ENCODE results near the gene CFAP90.

The CFAP90 gene

DNA sequence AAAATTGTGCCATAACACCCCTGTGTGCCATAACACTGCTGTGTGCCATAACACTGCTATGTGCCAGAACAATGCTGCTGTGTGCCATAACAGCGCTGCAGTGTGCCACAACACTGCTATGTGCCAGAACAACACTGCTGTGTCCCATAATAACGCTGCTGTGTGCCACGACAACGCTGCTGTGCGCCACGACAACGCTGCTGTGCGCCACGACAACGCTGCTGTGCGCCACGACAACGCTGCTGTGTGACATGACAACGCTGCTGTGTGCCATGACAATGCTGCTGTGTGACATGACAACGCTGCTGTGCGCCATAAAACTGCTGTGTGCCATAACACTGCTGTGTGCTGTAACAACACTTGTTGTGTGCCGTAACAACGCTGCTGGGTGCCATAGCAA is 25.9 kb downstream of the CFAP90 start:
- no peaks in the 10 kb centered on the region for H3K9me3 ChIP-seq (ENCODE audit: insufficient read depth, low read length)
- H3K27me3 ChIP-seq (ENCODE audit: low read length): no peaks in the 10 kb centered on the region
- no peaks in the 10 kb centered on the region for H3K79me2 ChIP-seq (ENCODE audit: insufficient read depth, low read length)
- H3F3A ChIP-seq (ENCODE audit: insufficient read depth): no peaks in the 10 kb centered on the region
- no peak overlapping the region for H3K27ac ChIP-seq (ENCODE audit: low read depth, low read length)
- H3K36me3 ChIP-seq (ENCODE audit: low read length): no peaks in the 10 kb centered on the region
- H3K4me3 ChIP-seq (ENCODE audit: insufficient read depth, low read length, poor library complexity, severe bottlenecking): no peak overlapping the region
- H3K9ac ChIP-seq (ENCODE audit: low read length): no peak overlapping the region
- no peak for TF ChIP-seq EZH2phosphoT487 (conservative IDR thresholded peaks at IDR 0.05; ENCODE audit: low read length)
- TF ChIP-seq, protein P1, sequence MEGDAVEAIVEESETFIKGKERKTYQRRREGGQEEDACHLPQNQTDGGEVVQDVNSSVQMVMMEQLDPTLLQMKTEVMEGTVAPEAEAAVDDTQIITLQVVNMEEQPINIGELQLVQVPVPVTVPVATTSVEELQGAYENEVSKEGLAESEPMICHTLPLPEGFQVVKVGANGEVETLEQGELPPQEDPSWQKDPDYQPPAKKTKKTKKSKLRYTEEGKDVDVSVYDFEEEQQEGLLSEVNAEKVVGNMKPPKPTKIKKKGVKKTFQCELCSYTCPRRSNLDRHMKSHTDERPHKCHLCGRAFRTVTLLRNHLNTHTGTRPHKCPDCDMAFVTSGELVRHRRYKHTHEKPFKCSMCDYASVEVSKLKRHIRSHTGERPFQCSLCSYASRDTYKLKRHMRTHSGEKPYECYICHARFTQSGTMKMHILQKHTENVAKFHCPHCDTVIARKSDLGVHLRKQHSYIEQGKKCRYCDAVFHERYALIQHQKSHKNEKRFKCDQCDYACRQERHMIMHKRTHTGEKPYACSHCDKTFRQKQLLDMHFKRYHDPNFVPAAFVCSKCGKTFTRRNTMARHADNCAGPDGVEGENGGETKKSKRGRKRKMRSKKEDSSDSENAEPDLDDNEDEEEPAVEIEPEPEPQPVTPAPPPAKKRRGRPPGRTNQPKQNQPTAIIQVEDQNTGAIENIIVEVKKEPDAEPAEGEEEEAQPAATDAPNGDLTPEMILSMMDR (IDR thresholded peaks at IDR 0.05; ENCODE audit: insufficient read depth, low read length, poor library complexity, severe bottlenecking): no peak
- H4K20me1 ChIP-seq (ENCODE audit: low read depth, low read length): no peaks in the 10 kb centered on the region
- H3K4me2 ChIP-seq (ENCODE audit: low read depth, low read length, poor library complexity, severe bottlenecking): no peak overlapping the region
- no peak overlapping the region for H2AFZ ChIP-seq (ENCODE audit: low read depth, low read length, severe bottlenecking)
- no peaks in the 10 kb centered on the region for H3K9me2 ChIP-seq (replicated peaks; ENCODE audit: insufficient read depth, low read length)

DNA sequence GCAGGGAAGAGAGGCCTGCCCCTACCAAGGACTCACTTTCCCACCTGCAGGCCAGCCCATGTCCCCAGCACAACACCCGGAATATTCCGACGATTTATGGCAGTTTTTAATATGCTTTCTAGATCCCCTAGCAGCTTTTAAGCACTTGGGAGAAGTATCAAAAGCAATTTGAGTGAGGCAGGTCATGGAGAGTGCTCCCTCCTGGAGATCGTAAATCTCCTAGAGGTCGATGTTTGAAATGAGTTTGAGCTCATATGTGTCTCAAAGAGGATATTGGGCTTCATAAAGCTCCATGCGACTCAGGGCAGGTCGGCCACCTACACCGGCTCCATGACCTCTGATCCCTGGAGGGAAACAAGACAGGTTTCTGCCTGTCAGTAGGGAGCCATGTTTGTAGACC is 27.3 kb downstream of the CFAP90 start:
- H3K4me3 ChIP-seq (ENCODE audit: insufficient read depth, low read length, poor library complexity, severe bottlenecking): no peak overlapping the region
- H2AFZ ChIP-seq (ENCODE audit: low read depth, low read length, severe bottlenecking): no peak overlapping the region
- H4K20me1 ChIP-seq (ENCODE audit: low read depth, low read length): no peaks in the 10 kb centered on the region
- H3K79me2 ChIP-seq (ENCODE audit: insufficient read depth, low read length): no peaks in the 10 kb centered on the region
- H3K36me3 ChIP-seq (ENCODE audit: low read length): no peaks in the 10 kb centered on the region
- no peak overlapping the region for H3K9ac ChIP-seq (ENCODE audit: low read length)
- H3F3A ChIP-seq (ENCODE audit: insufficient read depth): no peaks in the 10 kb centered on the region
- H3K27me3 ChIP-seq (ENCODE audit: low read length): no peaks in the 10 kb centered on the region
- TF ChIP-seq EZH2phosphoT487 (conservative IDR thresholded peaks at IDR 0.05; ENCODE audit: low read length): no peak
- TF ChIP-seq, protein P1 (IDR thresholded peaks at IDR 0.05; ENCODE audit: insufficient read depth, low read length, poor library complexity, severe bottlenecking): no peak
- no peak overlapping the region for H3K4me2 ChIP-seq (ENCODE audit: low read depth, low read length, poor library complexity, severe bottlenecking)
- no peak overlapping the region for H3K27ac ChIP-seq (ENCODE audit: low read depth, low read length)
- no peaks in the 10 kb centered on the region for H3K9me2 ChIP-seq (replicated peaks; ENCODE audit: insufficient read depth, low read length)
- no peaks in the 10 kb centered on the region for H3K9me3 ChIP-seq (ENCODE audit: insufficient read depth, low read length)

DNA sequence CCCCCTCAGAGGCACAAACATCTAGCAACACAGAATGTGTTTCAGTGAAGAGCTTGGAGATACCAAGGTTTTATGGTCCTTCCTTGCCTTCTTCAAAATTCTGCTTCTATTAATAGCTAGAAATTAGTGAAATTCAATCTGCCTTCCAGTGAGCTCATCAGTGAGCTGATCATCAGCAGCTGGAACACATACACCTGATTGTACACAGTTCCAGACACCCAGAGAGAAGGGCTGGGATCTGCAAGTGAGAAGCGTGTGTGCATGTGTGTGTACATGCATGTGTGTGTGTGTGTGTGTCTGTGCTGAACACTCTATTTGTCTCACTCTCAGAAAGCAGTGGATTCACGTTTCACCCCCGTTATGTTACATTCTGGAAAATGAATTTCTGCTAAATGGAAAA is 28.5 kb downstream of the CFAP90 start:
- Histone ChIP-seq H3K27me3 (ENCODE audit: low read length) (no peaks in the 10 kb centered on the region), H3K9ac (ENCODE audit: low read length) (no peak overlapping the region), H3K9me2 (replicated peaks; ENCODE audit: insufficient read depth, low read length) (no peaks in the 10 kb centered on the region), H3K36me3 (ENCODE audit: low read length) (no peaks in the 10 kb centered on the region), H3K27ac (ENCODE audit: low read depth, low read length) (no peak overlapping the region), H3K4me2 (ENCODE audit: low read depth, low read length, poor library complexity, severe bottlenecking) (no peak overlapping the region), H3K4me3 (ENCODE audit: insufficient read depth, low read length, poor library complexity, severe bottlenecking) (no peak overlapping the region), H3K9me3 (ENCODE audit: insufficient read depth, low read length) (no peaks in the 10 kb centered on the region), H2AFZ (ENCODE audit: low read depth, low read length, severe bottlenecking) (no peak overlapping the region), H3K79me2 (ENCODE audit: insufficient read depth, low read length) (no peaks in the 10 kb centered on the region), H3F3A (ENCODE audit: insufficient read depth) (no peaks in the 10 kb centered on the region), H4K20me1 (ENCODE audit: low read depth, low read length) (no peaks in the 10 kb centered on the region)
- TF ChIP-seq, protein P1 (IDR thresholded peaks at IDR 0.05; ENCODE audit: insufficient read depth, low read length, poor library complexity, severe bottlenecking): no peak
- TF ChIP-seq EZH2phosphoT487 (conservative IDR thresholded peaks at IDR 0.05; ENCODE audit: low read length): no peak

DNA sequence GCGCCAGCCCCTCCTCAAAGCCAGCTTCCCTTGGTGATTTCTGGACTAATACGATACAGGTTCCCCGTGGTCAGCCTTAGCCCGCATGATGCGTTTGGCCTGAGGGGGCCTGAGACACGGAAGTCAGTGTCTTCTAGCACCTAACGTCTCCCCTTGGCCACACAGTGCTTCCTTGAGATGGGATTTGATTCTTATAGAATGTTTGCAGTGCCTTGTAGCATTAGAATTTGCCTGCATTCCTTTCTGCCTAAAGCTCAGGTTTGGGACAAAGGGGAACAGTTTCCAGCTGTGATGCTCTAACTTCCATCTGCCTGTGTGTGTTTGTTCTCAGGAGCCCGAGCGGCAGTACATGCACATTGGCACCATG is 34.4 kb downstream of the CFAP90 start:
- Histone ChIP-seq H4K20me1 (ENCODE audit: low read depth, low read length) (no peaks in the 10 kb centered on the region), H3K9me3 (ENCODE audit: insufficient read depth, low read length) (no peaks in the 10 kb centered on the region), H3K9ac (ENCODE audit: low read length) (no peak overlapping the region), H3K36me3 (ENCODE audit: low read length) (no peaks in the 10 kb centered on the region), H2AFZ (ENCODE audit: low read depth, low read length, severe bottlenecking) (no peak overlapping the region), H3K79me2 (ENCODE audit: insufficient read depth, low read length) (no peaks in the 10 kb centered on the region), H3K4me2 (ENCODE audit: low read depth, low read length, poor library complexity, severe bottlenecking) (no peak overlapping the region), H3K4me3 (ENCODE audit: insufficient read depth, low read length, poor library complexity, severe bottlenecking) (no peak overlapping the region), H3F3A (ENCODE audit: insufficient read depth) (no peaks in the 10 kb centered on the region), H3K27me3 (ENCODE audit: low read length) (no peaks in the 10 kb centered on the region), H3K27ac (ENCODE audit: low read depth, low read length) (no peak overlapping the region), H3K9me2 (replicated peaks; ENCODE audit: insufficient read depth, low read length) (no peaks in the 10 kb centered on the region)
- TF ChIP-seq, protein P1 (IDR thresholded peaks at IDR 0.05; ENCODE audit: insufficient read depth, low read length, poor library complexity, severe bottlenecking): no peak
